Sigmoid colon (tissue), 4 donors: ENCODE measurements around the gene CLCA4.

Experiments used
- CTCF ChIP-seq, 4 experiments: fragments of 450-650 bp in 3 of 4; fragments of 200-600 bp in 1 of 4; IDR thresholded peaks; one replicate each; pipeline ENCODE4 v1.5.1; 2016 to 2019; ENCODE audit warnings: antibody characterized with exemption in 4 of 4, mild to moderate bottlenecking in 3 of 4, moderate library complexity in 2 of 4
- EP300 ChIP-seq, 4 donors: sonication (generic); formaldehyde crosslinking; IDR thresholded peaks; one replicate each; pipeline ENCODE4 v1.6.1; 2017; ENCODE audit warnings: antibody characterized with exemption in 4 of 4
- POLR2A ChIP-seq, 2 donors: fragments of 450-650 bp; IDR thresholded peaks; one replicate each; pipeline ENCODE4 v1.6.1; 2016; ENCODE audit warnings: antibody characterized with exemption in 2 of 2, mild to moderate bottlenecking in 2 of 2, moderate library complexity in 2 of 2
- POLR2AphosphoS5 ChIP-seq, 4 donors: sonication (generic); formaldehyde crosslinking; IDR thresholded peaks; one replicate each; pipeline ENCODE4 v1.6.1; 2017; ENCODE audit warnings: antibody characterized with exemption in 4 of 4

DNA sequence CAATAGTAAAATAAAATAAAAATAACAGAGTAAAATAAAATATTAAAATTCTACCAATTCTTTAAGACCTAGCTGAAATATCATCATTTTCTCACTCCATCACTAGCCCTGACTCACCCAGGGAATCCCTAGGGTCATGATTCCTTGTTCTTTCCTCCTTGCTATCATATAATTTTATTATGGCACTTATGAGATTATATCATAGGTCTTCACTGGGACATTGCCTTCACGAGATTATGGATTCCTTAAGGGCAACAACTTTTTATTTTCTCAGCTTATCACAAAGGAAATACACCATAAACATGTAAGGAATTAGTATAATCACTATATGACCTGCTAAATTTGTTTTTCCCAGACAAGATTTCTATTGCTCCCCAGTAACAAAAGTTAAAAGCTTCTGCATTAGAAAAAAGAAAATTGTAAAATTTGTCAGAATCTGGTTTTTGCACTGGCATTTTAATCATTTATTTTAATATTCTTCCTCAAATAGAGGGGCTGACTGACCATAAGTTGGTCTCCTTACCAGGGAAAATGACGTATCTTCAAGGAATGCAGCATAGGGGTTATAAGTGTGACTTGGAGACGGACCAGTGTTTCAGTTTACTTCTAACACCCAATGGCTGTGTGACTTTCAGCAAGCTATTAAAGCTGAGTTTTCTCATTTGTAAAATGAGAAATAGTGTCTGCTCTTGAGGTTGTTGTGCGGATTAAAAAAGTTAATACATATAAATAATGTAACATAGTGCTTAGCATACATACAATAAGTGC is 8.8 kb upstream of the CLCA4 start:
- no peak for TF ChIP-seq CTCF (IDR thresholded peaks at IDR 0.05)
- TF ChIP-seq EP300 (IDR thresholded peaks at IDR 0.05): no peak
- no peak for TF ChIP-seq POLR2A (IDR thresholded peaks at IDR 0.05)
- TF ChIP-seq POLR2AphosphoS5 (IDR thresholded peaks at IDR 0.05): no peak
